Transverse colon (tissue), 4 donors: ENCODE data around the gene TMC5. TPM values are rescaled to one million over a fixed set of nuclear protein-coding genes. Genes with fewer than 3 reads are reported as not detected.
A peak's percentile ranks its signal among the peaks of the same experiment; 100 is the strongest.

Experiments used
- DNase-seq: peaks from one replicate; pipeline ENCODE4 v3.0.0-alpha.2; 2019
- H3K27ac ChIP-seq, 4 donors: fragments of 200-600 bp; sonication (generic); 2 replicates each; pipeline ENCODE4 v1.5.1; 2016 to 2018; ENCODE audit warnings: inconsistent platforms in 4 of 4
- H3K27me3 ChIP-seq: fragments of 200-600 bp; sonication (generic); 2 replicates; pipeline ENCODE4 v1.5.1; 2017; ENCODE audit warnings: inconsistent platforms
- H3K36me3 ChIP-seq, 4 donors: fragments of 200-600 bp; sonication (generic); 2 replicates each; pipeline ENCODE4 v1.5.1; 2017 to 2019; ENCODE audit warnings: inconsistent platforms in 4 of 4
- H3K4me1 ChIP-seq, 4 donors: fragments of 200-600 bp; sonication (generic); 2 replicates each; pipeline ENCODE4 v1.5.1; 2017 to 2020; ENCODE audit warnings: inconsistent platforms in 4 of 4
- H3K4me3 ChIP-seq, 4 donors: fragments of 200-600 bp; sonication (generic); 1 replicate in 1 of 4; 2 replicates in 3 of 4; pipeline versions ENCODE4 v1.5.1 to v1.6.1; 2017 to 2019; ENCODE audit warnings: inconsistent platforms in 4 of 4
- H3K9me3 ChIP-seq, 2 donors: fragments of 200-600 bp; sonication (generic); 2 replicates each; pipeline ENCODE4 v1.5.1; 2017 to 2019; ENCODE audit warnings: inconsistent platforms in 2 of 2
- EP300 ChIP-seq: sonication (generic); formaldehyde crosslinking; IDR thresholded peaks from one replicate; pipeline ENCODE4 v1.6.1; 2017; ENCODE audit warnings: antibody characterized with exemption, low read depth
- POLR2A ChIP-seq: fragments of 450-650 bp; IDR thresholded peaks from one replicate; pipeline ENCODE4 v1.6.1; 2016; ENCODE audit warnings: antibody characterized with exemption, mild to moderate bottlenecking, moderate library complexity
- POLR2AphosphoS5 ChIP-seq, 3 donors: sonication (generic); formaldehyde crosslinking; IDR thresholded peaks; one replicate each; pipeline ENCODE4 v1.6.1; 2016; ENCODE audit warnings: antibody characterized with exemption in 3 of 3
- WGBS, 2 donors: methylation state at CpG; one replicate each; pipeline ENCODE4 v1.1.5; 2018; ENCODE audit warnings: low coverage in 1 of 2; 5-methylcytosine and 5-hydroxymethylcytosine counted together
- in situ Hi-C, 4 donors: fragments of 200-750 bp; cut with MboI; loops; one replicate each; pipeline versions ENCODE4 v1.15.0 to v1.15.1; 2017; ENCODE audit warnings: low sequenced_read_pairs in 3 of 4, low pct_ligation_motif_present in 1 of 4, low pct_unique_long_range_greater_than_20kb in 1 of 4
- intact Hi-C: fragments of 100-400 bp; cut with DNase I; formaldehyde crosslinking; loops from one replicate; pipeline ENCODE4 v1.15.1; 2023; ENCODE audit warnings: low total_unique reads
- total RNA-seq, 4 donors: library from RNA; depleted of rRNA; stranded (reverse); fragments of >200 nt; gene quantifications; one replicate each; pipeline ENCODE4 v1.1.0, GENCODE V29; 2016
- TF ChIP-seq, protein P1 (sequence below), 5 experiments: fragments of 200-600 bp in 3 of 5; fragments of 450-650 bp in 2 of 5; sonication (generic) in 3 of 5; IDR thresholded peaks; 1 replicate in 2 of 5; 2 replicates in 3 of 5; pipeline ENCODE4 v1.5.1; 2016 to 2017; ENCODE audit warnings: antibody characterized with exemption in 5 of 5, inconsistent platforms in 3 of 5, mild to moderate bottlenecking in 2 of 5, moderate library complexity in 1 of 5

Gene TMC5
- total RNA-seq, 4 donors from 2014 or later = 14.5 to 94.6 (median 82.4) TPM

DNA sequence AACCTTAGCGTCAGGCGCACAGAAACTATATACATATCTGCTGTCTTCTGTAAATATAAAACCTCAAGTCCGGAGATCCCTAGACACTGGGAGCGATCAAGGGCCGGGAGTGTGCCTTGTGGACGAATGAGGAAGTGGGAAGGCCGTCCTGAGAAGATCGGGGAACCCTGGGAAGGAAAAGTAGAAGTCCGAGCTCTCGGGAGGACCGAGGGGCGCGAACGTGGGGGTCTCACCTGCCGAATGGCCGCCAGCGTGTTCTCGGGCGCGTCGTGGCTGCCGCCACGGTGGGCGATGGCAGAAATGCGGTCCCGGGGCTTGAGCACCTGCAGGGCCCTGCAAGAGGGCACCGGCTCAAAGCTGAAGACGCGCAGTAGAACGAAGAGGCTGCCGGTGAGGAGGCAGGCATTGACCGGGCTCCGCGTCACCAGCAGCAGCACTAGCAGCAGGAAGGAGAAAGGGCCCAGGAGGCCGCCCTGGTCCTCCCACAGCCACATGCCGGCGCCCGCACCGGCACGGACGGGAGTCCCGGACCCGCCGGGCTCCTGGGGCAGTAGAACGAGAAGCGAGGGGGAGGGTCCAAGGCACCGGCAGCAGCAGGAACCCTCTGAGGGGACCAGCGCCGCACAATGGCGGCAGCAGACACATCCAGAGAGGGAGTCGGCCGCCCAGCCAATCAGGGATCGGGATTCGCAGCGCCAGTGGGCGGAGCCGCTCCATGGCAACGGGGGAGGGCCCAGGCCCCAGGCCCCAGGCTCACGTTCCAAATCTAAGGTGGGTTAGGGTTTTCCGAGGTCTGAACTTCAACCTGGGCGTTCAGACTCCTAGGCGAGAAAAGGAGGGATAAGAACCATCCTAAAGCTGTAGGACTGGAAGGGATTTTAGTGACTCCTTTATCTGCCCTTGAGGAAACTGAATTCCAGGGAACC, 104.1 kb downstream of the TMC5 start, which contains the start of gene GDE1:
Gene GDE1 (minus strand): TSS at position 628 of the 926 bp plus-strand sequence. CDS start 134 bp downstream, at position 494.
- in situ Hi-C loops = loop anchor here in 2 of 4 donors (25.0 kb wide), 1 partner anchor 434 kb away; no protein-coding TSS in a partner anchor
- 0 to 1% methylated on average over 3 to 59 of the region's 62 CpGs for WGBS, 2 donors
- Histone ChIP-seq H3K4me1 (peaks cover 14 to 71% (median 42%) of the 10 kb centered on the region in 4 donors), H3K27ac (peak within 1 kb of the TSS; percentile 96 to 99 (median 98)), H3K4me3 (peak within 1 kb of the TSS; percentile 70 to 95 (median 85)), H3K27me3 (no peaks in the 10 kb centered on the region), H3K9me3 (no peaks in the 10 kb centered on the region), H3K36me3 (no peaks in the 10 kb centered on the region)
- peak; percentile 97 for DNase-seq
- TF ChIP-seq, protein P1, sequence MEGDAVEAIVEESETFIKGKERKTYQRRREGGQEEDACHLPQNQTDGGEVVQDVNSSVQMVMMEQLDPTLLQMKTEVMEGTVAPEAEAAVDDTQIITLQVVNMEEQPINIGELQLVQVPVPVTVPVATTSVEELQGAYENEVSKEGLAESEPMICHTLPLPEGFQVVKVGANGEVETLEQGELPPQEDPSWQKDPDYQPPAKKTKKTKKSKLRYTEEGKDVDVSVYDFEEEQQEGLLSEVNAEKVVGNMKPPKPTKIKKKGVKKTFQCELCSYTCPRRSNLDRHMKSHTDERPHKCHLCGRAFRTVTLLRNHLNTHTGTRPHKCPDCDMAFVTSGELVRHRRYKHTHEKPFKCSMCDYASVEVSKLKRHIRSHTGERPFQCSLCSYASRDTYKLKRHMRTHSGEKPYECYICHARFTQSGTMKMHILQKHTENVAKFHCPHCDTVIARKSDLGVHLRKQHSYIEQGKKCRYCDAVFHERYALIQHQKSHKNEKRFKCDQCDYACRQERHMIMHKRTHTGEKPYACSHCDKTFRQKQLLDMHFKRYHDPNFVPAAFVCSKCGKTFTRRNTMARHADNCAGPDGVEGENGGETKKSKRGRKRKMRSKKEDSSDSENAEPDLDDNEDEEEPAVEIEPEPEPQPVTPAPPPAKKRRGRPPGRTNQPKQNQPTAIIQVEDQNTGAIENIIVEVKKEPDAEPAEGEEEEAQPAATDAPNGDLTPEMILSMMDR (IDR thresholded peaks at IDR 0.05) = peak in 4 of 5 experiments; percentile 13 to 41 (median 28)
- no peak for TF ChIP-seq EP300
- TF ChIP-seq POLR2AphosphoS5 (IDR thresholded peaks at IDR 0.05) = peak; percentile 97 to 98 (median 98)
- TF ChIP-seq POLR2A = peak; percentile 94
- intact Hi-C loops = loop anchor here (5.0 kb wide), 1 partner anchor 36 kb away; the partner anchor contains the start of gene VPS35L

DNA sequence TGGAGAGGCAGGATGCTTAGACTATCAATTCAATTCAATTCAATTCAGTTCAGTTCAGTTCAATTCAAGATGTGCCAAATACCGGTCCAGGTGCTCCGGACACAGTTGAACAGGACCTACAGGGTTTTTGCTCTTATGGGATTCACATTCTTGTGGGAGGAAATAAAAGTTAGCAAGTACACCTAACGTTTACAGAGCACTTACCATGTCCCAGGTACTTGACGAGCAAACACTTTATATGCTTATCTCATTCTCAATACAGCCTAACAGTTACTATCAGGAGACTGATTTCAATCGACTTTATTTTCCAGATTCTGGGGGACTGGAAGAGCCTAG, 104.7 kb downstream of the TMC5 start:
- Histone ChIP-seq H3K27me3 (no peaks in the 10 kb centered on the region), H3K36me3 (no peaks in the 10 kb centered on the region), H3K9me3 (no peaks in the 10 kb centered on the region), H3K4me3 (no peak overlapping the region), H3K4me1 (peaks cover 14 to 65% (median 39%) of the 10 kb centered on the region in 4 donors), H3K27ac (peak overlapping the region; percentile 96 to 99 (median 98))
- DNase-seq = no peak
- TF ChIP-seq, protein P1 (IDR thresholded peaks at IDR 0.05) = no peak
- no peak for TF ChIP-seq POLR2AphosphoS5 (IDR thresholded peaks at IDR 0.05)
- no peak for TF ChIP-seq POLR2A
- no peak for TF ChIP-seq EP300
- WGBS, 2 donors = 25 to 48% methylated on average over 3 to 5 of the region's 5 CpGs
- intact Hi-C loops = loop anchor here (5.0 kb wide), 1 partner anchor 35 kb away; the partner anchor contains the start of gene VPS35L
- in situ Hi-C loops = loop anchor here in 2 of 4 donors (25.0 kb wide), 1 partner anchor 435 kb away; no protein-coding TSS in a partner anchor

DNA sequence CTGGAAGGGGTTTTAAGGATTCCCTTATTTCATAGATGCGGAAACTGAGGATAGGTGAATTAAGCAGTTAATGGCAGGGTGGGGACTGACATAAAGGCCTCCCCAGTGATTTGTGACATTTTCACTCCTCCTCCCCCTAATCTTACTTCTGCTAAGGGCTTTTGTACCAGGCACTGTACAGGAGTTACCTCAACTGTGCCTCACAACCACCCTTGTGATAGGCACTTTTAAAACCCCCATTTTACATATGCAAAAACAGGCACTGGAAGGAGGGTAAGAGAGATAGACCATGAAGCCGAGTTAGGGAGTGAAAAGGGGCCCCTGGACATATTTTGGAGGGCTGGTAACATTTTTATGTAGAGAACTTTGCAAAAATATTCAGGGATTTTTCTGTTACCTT, 105.1 kb downstream of the TMC5 start:
- no peak overlapping the region for H3K4me3 ChIP-seq
- 90 to 100% methylated on average over 2 of the region's 2 CpGs for WGBS, 2 donors
- DNase-seq = no peak
- H3K27ac ChIP-seq = peak overlapping the region in 3 of 4 donors; percentile 96 to 99 (median 97)
- H3K9me3 ChIP-seq = no peaks in the 10 kb centered on the region
- H3K4me1 ChIP-seq = peaks cover 14 to 61% (median 37%) of the 10 kb centered on the region in 4 donors
- H3K27me3 ChIP-seq = no peaks in the 10 kb centered on the region
- H3K36me3 ChIP-seq = peaks cover 0 to under 1% (median 0%) of the 10 kb centered on the region in 4 donors
- TF ChIP-seq, protein P1 (IDR thresholded peaks at IDR 0.05) = no peak
- TF ChIP-seq POLR2AphosphoS5 (IDR thresholded peaks at IDR 0.05) (no peak), POLR2A (no peak), EP300 (no peak)
- in situ Hi-C loops = loop anchor here in 2 of 4 donors (25.0 kb wide), 1 partner anchor 435 kb away; no protein-coding TSS in a partner anchor
- intact Hi-C loops = loop anchor here (5.0 kb wide), 1 partner anchor 35 kb away; the partner anchor contains the start of gene VPS35L

DNA sequence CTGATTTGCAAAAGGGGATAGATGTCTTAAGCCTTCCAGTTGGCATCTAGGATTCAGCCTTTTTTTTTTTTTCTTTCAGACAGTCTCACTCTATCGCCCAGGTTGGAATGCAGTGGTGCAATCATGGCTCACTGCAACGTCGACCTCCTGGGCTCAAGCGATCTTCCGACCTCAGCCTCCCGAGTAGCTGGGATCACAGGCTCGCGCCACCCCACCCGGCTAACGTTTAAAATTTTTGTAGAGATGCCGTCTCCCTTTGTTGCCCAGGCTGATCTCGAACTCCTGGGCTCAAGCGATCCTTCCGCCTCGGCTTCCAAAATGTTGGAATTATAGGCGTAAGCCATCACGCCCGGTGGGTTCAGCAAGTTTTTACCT, 105.5 kb downstream of the TMC5 start:
- Histone ChIP-seq H3K4me1 (peaks cover 14 to 57% (median 35%) of the 10 kb centered on the region in 4 donors), H3K27me3 (no peaks in the 10 kb centered on the region), H3K4me3 (no peak overlapping the region), H3K27ac (peak overlapping the region in 3 of 4 donors; percentile 79 to 96 (median 82)), H3K9me3 (no peaks in the 10 kb centered on the region), H3K36me3 (peaks cover 0 to 4% (median 0%) of the 10 kb centered on the region in 4 donors)
- TF ChIP-seq, protein P1 (IDR thresholded peaks at IDR 0.05) = no peak
- no peak for TF ChIP-seq POLR2AphosphoS5 (IDR thresholded peaks at IDR 0.05)
- TF ChIP-seq POLR2A = no peak
- no peak for TF ChIP-seq EP300
- intact Hi-C loops (loop anchor here (5.0 kb wide), 1 partner anchor 34 kb away; the partner anchor contains the start of gene VPS35L), in situ Hi-C loops (loop anchor here in 2 of 4 donors (25.0 kb wide), 1 partner anchor 436 kb away; no protein-coding TSS in a partner anchor)
- DNase-seq = no peak
- WGBS, 2 donors = 69 to 88% methylated on average over 6 to 18 of the region's 18 CpGs
